Non-pigmented ciliary epithelial cell (primary cell): ENCODE results near the gene DCP2.

ENCODE experiments used
- DNase-seq: peaks from one replicate; pipeline ENCODE4 v3.0.0-alpha.2; 2010; ENCODE audit warnings: low read depth

The DCP2 gene

DNA sequence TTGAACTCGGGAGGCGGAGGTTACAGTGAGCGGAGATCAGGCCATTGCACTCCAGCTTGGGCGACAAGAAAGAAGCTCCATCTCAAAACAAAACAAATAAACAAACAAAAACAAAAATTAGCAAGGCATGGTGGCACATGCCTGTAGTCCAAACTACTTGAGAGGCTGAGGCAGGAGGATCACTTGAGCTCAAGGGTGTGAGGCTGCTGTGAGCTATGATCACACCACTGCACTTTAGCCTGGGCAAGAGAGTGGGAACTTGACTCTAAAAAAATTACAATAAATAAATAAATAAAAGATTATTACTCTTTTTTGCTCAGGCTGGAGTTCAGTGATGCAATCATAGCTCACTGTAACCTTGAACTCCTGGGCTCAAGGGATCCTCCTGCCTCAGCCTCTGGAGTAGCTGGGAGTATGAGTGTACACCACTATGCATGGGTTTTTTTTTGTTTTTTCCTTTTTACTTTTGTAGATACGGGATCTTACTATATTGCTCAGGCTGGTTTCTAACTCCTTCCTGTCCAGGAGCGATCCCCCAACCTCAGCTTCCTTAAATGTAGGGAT, 9.0 kb upstream of the DCP2 start:
- no peak for DNase-seq

GRCh38 chr5:112968411-112969106, 8.0 kb upstream of the DCP2 start:
- DNase-seq = no peak

DNA sequence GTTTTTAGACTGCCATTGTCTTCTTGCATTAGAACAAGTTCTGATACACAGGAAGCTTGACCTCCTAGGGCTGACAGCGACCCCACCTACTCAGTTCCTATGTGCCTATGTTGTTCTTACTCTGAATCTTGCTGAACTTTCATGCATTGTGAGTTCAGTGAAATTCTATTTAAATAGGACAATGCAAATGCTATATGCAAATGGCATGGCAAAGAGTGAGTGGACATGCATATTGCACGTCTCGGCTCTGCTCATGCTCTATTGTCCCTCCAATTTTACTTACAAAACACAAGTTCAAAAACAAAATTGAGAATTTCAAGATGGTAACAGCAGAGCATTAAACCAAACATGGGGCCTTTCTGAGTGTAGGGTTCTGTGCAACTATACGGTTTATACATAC, 5.3 kb upstream of the DCP2 start:
- DNase-seq = no peak

DNA sequence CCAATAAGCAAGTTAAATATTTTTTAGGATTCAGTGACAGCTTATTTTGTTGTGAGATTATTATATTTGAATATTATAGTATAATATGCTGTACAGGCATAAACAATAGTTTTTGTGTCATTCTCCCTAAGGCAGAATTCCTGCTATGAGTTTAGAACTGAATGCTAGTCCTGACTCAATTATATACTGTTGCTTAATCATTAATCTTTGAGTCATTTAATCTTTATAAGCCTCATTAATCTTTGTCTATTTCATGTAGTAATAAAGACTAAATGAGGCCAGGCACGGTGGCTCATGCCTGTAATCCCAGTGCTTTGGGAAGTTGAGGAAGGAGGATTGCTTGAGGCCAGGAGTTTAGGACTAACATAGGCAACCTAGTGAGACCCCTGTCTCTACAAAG, 3.6 kb upstream of the DCP2 start:
- DNase-seq = no peak

DNA sequence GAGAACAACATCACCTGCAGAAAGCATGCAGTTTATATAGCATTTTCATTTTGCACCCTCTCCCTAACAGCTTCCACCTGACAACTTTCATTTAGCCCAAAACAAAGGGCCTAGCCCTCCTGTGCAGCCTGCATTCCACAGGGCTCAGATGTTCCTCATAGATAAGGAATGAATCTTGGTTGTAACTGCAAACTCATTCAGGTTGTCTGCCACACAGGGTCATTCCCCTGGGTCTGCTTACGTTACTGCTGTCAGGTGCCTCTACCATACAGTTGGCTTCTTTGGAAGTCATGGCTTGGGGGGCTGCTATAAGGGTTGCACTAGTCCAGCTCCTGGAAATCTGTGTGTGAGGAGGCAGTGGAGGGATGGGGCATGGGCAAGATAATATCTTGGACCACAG, 2.7 kb upstream of the DCP2 start:
- DNase-seq = no peak

DNA sequence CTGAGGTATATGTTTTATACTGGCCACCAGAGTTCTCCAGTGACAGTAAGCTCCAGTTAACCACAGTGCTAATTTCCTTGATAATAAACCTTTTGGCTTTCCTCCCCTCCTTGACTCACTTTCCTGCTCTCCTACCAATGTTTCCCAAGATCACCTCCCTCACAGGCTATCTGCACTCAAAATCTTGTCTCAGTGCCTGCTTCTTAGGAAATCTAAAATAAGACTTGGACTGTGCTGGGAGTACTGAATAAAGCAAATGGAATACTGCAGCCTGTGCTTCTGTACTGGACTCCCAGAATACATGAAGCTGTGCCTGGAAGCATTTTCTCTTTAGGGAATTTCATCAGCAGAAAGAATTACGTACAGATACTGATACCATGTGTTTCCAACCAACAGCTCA, 1.7 kb upstream of the DCP2 start:
- no peak for DNase-seq

DNA sequence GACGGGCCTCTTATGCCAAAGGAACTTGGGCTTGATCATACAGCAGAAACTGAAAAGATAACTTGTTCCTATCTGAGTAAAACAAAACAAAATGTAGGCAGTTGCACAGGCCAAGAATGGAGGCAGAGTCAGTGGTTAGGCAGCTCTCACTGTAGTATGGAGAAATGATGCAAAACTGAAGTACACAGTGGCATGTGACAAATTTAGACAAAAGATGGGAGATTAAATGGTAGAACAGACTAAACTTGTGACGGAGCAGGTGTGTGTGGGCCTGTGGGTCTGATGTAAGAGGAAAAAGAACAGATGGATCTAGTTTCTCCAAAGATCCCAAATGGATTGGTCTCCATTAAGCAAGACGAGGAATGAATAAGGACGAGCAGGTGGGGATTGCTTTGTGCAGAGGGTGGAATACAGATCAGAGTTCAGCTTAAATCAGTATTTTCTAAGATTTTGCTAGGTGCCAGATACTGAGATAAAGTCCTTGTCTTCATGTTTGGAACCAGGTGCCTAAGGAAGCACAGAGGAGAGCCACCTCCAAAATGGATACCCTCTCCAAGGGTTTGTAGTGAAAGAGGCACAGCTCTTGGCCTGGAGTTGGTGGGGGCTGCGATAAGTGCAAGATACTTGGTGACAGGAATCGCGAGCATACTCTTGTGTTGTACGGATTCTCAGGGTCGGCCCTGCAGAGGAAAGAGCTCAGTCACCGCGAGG, 722 bp upstream of the DCP2 start:
- no peak for DNase-seq

GRCh38 chr5:112977440-112977861, 853 bp downstream of the DCP2 start:
- no peak for DNase-seq

DNA sequence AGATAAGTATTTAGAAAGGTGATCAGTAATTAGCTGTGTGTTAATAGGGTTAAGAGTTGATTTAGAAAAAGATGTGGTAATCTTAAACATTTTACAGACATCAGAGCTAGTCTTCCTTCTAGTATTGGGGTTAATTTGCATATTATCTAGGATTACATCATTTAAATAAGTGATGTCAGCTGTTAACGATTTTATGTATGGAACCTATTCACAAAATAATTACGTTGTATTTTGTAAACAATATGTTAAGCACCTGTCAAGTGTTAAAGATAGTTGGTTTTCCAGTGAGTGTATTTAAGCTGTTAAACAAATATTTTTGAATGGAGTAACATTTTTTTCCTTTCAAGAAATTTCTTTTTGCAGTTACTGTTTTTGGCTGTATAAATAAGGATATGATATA, 2.2 kb downstream of the DCP2 start:
- no peak for DNase-seq

GRCh38 chr5:112979723-112980122, 3.1 kb downstream of the DCP2 start:
- no peak for DNase-seq

DNA sequence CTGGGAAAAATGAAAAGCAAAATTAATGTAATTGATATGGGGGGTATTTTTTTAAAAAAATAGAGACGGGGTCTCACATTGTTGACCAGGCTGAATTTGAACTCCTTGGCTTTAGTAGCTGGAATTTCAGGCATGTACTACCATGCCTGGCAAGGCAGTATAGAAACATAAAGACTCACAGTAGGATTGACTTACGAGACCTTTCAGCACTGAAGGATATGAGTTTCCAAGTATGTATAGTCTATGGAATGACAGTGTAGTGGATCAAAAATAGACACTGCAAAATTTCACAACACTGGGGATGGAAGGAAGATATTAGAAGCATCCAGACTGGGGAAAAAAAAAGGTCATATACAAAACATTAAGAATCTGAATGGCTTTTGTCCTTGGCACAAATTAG, 6.8 kb downstream of the DCP2 start:
- DNase-seq = no peak

DNA sequence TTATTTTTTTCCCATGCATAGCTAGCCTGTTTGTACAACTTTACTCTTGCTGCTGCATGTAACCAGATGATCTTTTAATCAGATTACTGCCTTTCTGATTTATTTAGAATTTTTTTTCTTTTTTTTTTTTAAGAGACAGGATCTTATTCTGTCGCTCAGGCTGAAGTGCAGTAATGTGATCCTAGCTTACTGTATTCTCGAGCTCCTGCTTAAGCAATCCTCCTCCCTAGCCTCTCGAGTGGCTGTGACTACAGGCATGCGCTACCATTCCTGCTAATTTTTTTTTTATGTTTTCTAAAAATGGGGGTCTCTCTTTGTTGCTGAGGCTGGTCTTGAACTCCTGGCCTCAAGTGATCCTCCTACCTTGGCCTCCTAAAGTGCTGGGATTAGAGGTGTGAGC, 9.6 kb downstream of the DCP2 start:
- DNase-seq = no peak

DNA sequence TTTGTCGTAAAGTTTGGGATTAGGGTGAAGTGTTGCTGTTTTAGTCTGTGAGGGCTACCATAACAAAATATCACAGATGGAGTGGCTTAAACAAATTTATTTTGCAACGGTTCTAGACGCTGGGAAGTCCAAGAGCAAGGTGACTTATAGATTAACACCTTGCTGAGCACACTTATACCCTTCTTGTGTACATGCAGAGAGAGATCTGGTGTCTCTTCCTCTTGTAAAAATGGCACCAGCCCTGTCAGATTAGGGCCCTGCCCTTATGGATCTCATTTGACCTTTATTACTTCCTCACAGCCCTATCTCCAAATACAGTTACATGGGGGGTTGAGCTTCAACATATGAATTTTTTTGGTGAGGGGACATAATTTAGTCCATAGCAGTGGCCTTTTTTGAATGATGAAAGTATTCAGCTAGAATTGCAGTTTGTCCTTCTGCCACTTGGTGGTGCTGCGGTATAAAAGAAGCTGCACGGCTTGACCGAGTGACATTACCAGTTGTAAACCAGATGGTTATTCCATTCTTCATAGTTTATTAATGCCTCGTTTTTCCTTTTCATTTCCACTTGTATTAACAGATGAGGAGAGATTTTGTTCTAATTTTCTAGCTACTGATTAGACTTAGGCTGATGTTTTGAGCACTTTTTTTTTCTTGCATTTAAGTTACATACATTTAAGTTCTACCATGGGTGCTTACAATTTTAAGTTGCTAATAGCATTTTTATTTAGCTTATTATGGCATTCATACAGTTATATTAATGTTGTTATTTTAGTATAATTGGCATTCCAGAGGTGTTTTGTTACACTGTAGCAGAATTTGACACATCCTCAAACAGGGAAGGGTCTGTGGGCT, 19.4 kb downstream of the DCP2 start:
- DNase-seq = peak; percentile 32

GRCh38 chr5:112996830-112997374, 20.3 kb downstream of the DCP2 start:
- DNase-seq = no peak

DNA sequence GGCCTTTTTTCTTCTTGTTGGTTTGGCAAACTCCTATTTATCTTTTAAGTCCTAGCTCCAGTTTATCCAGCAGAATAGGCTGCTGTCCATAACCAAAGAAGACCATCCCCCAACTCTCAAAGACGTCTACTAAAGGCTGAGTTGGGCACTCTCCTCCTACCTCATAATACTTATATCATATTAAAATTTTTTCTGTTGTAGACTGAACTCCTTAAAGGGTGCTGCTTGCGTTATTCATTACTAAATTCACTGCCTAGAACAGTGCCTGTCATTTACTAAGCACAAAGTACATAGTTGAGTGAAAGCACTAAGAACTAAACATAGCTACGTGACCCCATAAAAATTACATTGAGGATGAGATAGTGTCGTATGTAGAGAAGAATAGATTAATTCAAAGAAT, 21.7 kb downstream of the DCP2 start:
- no peak for DNase-seq

DNA sequence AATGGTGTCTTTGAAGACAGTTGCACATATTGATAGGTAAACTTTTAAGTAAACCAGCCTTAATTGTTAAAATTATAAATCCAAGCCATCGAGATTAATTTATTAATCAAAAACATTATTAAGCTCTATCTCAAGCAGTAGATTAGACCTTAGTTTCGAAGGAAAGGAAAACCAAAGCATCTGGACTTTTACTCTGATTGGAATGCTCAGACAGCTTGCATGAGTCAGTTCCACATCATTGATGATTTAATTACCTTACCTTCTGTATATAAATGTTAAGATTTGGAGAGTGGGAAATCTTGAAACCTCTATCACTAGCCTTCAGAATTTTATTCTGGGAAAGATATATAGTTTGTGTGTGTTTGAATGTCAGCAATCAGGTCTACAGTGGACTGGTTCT, 23.9 kb downstream of the DCP2 start:
- no peak for DNase-seq

GRCh38 chr5:113002423-113002822, 25.8 kb downstream of the DCP2 start:
- no peak for DNase-seq

DNA sequence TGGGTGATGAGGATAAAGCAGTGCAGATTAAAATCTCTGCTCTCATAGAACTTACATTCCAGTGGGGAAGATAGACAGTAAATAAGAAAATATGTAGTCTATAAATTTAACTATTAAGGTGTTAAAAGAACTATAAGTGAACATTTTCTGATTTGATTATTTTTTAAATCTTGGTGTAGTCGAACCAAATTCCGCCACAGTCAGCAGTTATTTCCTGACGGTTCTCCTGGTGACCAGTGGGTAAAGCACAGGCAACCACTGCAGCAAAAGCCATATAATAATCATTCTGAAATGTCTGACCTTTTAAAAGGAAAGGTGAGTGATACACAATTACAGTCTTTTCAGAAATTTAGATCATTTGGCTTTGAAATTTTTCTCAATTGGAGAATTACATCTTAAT, 27.2 kb downstream of the DCP2 start:
- DNase-seq = no peak

DNA sequence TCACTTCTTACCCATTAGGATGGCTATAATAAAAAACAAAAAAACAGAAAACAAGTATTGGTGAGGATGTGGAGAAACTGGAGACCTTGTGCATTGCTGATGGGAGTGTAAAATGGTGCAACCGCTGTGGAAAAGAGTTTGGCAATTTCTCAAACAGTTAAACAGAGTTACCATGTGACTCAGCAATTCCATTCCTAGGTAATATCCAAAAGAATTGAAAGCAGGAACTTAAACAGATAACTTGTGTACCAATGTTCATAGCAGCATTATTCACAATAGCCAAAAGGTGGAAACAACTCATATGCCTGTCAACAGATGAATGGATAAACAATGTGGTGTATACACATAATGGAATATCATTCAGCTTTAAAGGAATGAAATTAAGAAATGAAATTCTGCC, 28.9 kb downstream of the DCP2 start:
- DNase-seq = no peak

DNA sequence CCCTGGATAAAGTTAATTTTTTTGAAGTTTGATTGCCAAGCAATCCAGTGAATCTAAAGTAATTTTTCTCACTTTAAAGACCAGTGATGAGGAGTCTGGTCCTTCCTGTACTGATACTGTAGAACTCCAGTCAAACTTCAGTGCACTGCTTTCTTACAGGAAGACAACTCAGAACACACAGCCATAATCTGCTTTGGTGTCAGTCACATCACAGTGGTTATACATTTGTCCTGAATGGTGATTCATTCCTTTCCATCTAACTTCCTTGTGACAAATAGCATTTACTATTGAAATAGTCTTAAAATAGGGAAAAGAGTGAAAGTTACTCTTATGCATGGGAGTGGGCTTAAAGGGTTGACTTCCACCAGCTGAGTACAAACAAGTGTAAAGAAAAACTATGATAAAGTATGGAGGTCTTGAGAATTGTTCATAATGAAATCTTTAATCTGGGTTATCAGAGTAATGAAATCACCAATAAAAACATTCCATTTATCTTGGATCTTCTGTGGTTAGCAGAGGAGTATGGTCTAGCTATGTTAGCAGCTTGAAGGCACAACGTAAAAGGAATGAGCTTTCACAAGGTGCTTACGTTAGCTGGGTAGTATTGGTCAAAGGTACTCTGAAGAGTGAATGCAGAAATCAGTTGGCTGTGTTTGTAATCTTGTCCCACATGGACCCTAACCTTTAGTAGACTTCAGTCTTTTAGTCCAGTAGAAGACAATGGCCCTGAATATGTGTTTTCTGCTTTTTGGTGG, 41.5 kb downstream of the DCP2 start:
- DNase-seq = peak; percentile 83

GRCh38 chr5:113020461-113021273, 44.1 kb downstream of the DCP2 start:
- peak; percentile 84 for DNase-seq
